DOHH2 (cell line): Measurements from ENCODE around the gene C3.

Experiments
- EZH2phosphoT487 ChIP-seq: fragments of 200-600 bp; sonication (generic); IDR thresholded peaks from 2 replicates; pipeline ENCODE4 v1.6.1; 2017; ENCODE audit warnings: borderline replicate concordance, mild to moderate bottlenecking, antibody characterized with exemption, low read length, moderate library complexity, mixed read lengths
- TF ChIP-seq, protein P1 (sequence below): fragments of 200-600 bp; sonication (generic); IDR thresholded peaks from one replicate; pipeline ENCODE4 v1.5.1; 2014; ENCODE audit warnings: antibody characterized with exemption, mild to moderate bottlenecking, low read depth, low read length; ENCODE audit not compliant: poor library complexity, severe bottlenecking

DNA sequence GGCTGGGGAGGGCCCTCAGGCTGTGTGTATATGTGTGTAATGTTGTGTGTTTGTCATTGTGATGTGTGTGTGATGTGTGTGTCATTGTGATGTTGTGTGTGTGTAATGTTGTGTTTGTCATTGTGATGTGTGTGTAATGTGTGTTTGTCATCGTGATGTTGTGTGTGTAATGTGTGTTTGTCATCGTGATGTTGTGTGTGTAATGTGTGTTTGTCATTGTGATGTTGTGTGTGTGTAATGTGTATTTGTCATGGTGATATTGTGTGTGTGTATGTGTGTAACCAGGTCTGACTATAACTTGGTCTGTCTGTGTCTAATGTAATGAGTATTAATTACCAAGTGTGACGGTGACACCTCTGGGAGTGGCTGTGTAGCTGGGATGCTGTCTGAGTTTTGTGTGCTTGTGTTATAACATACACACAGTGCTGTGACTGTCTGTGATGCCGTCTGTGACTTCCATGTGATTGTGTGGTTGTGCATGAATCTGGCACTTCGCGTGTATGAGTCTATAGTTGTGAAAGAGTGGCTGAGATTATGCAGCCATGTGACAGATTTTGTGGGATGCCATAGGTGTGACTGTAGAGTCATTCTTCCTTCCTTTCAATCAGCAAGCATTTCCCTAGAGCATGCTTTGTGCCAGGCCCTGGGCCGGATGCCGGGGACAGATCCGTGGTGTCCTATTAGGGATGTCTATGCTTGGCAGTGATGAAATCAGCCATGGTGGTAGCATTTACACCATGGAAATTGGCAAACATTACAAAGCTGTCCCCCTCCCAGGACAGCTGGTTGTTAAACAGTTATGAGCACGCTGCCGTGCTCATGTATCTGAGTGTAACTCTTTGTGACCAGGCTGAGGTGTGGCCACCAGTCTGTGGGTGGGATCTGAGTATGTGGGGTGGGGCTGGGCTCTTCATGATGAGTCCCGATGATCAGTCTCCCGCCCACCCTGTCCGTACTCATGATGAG, 56.9 kb downstream of the C3 start:
- TF ChIP-seq, protein P1, sequence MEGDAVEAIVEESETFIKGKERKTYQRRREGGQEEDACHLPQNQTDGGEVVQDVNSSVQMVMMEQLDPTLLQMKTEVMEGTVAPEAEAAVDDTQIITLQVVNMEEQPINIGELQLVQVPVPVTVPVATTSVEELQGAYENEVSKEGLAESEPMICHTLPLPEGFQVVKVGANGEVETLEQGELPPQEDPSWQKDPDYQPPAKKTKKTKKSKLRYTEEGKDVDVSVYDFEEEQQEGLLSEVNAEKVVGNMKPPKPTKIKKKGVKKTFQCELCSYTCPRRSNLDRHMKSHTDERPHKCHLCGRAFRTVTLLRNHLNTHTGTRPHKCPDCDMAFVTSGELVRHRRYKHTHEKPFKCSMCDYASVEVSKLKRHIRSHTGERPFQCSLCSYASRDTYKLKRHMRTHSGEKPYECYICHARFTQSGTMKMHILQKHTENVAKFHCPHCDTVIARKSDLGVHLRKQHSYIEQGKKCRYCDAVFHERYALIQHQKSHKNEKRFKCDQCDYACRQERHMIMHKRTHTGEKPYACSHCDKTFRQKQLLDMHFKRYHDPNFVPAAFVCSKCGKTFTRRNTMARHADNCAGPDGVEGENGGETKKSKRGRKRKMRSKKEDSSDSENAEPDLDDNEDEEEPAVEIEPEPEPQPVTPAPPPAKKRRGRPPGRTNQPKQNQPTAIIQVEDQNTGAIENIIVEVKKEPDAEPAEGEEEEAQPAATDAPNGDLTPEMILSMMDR, result no peak
- no peak for TF ChIP-seq EZH2phosphoT487
